RWPE2 (cell line): ENCODE results near the gene IFI16.

Source experiments
- ATAC-seq: fragments of 200-7000 bp; cut with Tn5 transposase; 3 replicates; pipeline ENCODE4 v1.9.1; 2021; ENCODE audit warnings: low read depth
- DNase-seq: peaks from one replicate; pipeline ENCODE4 v3.0.0-alpha.2; 2020; ENCODE audit warnings: low spot score
- H3K27ac ChIP-seq: fragments of 450-650 bp; 2 replicates; pipeline ENCODE4 v1.5.1; 2017; ENCODE audit warnings: mild to moderate bottlenecking; ENCODE audit not compliant: poor library complexity, severe bottlenecking
- H3K27me3 ChIP-seq: fragments of 250-450 bp; sonication (Bioruptor Pico); 2 replicates; pipeline ENCODE4 v1.5.1; 2021; ENCODE audit warnings: mild to moderate bottlenecking, moderate library complexity; ENCODE audit not compliant: insufficient read depth, poor library complexity, severe bottlenecking
- H3K36me3 ChIP-seq: fragments of 250-450 bp; sonication (Bioruptor Pico); 2 replicates; pipeline ENCODE4 v1.5.1; 2020; ENCODE audit warnings: low read depth, mild to moderate bottlenecking, moderate library complexity
- H3K4me1 ChIP-seq: fragments of 250-450 bp; sonication (Bioruptor Pico); 2 replicates; pipeline ENCODE4 v1.5.1; 2021; ENCODE audit warnings: mild to moderate bottlenecking, moderate library complexity; ENCODE audit not compliant: insufficient read depth, poor library complexity, severe bottlenecking
- H3K4me3 ChIP-seq: fragments of 250-450 bp; sonication (Bioruptor Pico); 2 replicates; pipeline ENCODE4 v1.5.1; 2021; ENCODE audit warnings: mild to moderate bottlenecking, moderate library complexity; ENCODE audit not compliant: severe bottlenecking
- H3K9me3 ChIP-seq: fragments of 250-450 bp; sonication (Bioruptor Pico); 2 replicates; pipeline ENCODE4 v1.5.1; 2021; ENCODE audit warnings: mild to moderate bottlenecking, moderate library complexity; ENCODE audit not compliant: severe bottlenecking
- TF ChIP-seq, protein P1 (sequence below): fragments of 450-650 bp; IDR thresholded peaks from one replicate; pipeline ENCODE4 v1.5.1; 2017; ENCODE audit warnings: mild to moderate bottlenecking, moderate library complexity; ENCODE audit not compliant: poor library complexity, severe bottlenecking

IFI16 gene

GRCh38 chr1:159009704-159010361 is at the start of gene IFI16:
Gene IFI16 (plus strand): TSS chr1:159009907. CDS start chr1:159014681, 4,774 bp downstream.
- H3K4me1 ChIP-seq = peaks cover 19% of the 10 kb centered on the region
- H3K27me3 ChIP-seq = no peaks in the 10 kb centered on the region
- H3K9me3 ChIP-seq = no peaks in the 10 kb centered on the region
- peaks cover 14% of the 10 kb centered on the region for H3K36me3 ChIP-seq
- peak within 1 kb of the TSS; percentile 91 for H3K27ac ChIP-seq
- peak within 1 kb of the TSS; percentile 38 for H3K4me3 ChIP-seq
- ATAC-seq (peak; percentile 92), DNase-seq (no peak)
- TF ChIP-seq, protein P1, sequence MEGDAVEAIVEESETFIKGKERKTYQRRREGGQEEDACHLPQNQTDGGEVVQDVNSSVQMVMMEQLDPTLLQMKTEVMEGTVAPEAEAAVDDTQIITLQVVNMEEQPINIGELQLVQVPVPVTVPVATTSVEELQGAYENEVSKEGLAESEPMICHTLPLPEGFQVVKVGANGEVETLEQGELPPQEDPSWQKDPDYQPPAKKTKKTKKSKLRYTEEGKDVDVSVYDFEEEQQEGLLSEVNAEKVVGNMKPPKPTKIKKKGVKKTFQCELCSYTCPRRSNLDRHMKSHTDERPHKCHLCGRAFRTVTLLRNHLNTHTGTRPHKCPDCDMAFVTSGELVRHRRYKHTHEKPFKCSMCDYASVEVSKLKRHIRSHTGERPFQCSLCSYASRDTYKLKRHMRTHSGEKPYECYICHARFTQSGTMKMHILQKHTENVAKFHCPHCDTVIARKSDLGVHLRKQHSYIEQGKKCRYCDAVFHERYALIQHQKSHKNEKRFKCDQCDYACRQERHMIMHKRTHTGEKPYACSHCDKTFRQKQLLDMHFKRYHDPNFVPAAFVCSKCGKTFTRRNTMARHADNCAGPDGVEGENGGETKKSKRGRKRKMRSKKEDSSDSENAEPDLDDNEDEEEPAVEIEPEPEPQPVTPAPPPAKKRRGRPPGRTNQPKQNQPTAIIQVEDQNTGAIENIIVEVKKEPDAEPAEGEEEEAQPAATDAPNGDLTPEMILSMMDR = no peak

DNA sequence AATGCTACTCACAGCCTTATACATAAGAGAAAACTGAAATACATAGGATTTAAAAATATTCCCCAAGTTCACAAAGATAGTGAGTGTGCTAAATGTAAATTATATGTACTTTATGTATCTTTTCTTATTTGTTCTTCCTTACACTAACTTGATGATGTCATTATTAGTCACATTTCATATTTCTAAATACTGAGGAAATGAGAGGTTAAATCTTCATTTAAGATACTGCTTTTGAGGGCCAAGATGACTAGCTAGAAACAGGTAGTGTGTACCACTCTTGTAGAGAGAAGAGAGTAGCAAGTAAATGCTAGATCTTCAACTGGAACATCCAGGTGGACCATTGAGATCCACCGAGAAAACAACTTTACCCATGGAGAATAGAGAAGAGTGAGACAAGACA is 48.5 kb upstream of the IFI16 start:
- Histone ChIP-seq H3K36me3 (no peaks in the 10 kb centered on the region), H3K4me3 (no peak overlapping the region), H3K27ac (no peak overlapping the region), H3K9me3 (no peaks in the 10 kb centered on the region), H3K27me3 (no peaks in the 10 kb centered on the region), H3K4me1 (peaks cover 8% of the 10 kb centered on the region)
- ATAC-seq = peak; percentile 66; the same call in 2 of the 3 replicates
- TF ChIP-seq, protein P1 = no peak
- DNase-seq = no peak

DNA sequence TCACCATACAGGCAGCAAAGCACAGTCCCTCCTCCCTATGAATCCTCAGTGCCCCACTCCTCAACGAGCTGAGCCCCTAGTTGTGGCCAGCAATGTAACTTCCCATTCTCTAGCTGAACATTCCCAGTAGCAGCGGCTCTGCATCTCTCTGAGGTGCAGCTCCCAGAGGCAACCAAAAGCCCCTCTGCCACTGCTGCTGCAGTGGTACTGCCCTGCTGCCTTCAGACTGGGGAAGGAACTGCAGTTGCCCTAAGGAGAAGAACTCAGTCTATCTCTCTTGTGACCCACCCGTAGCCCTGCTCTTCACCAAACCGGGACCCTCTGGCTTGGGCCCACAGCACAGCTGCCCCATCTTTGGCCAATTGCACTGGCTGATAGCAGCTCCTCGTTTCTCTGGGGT is 46.7 kb upstream of the IFI16 start:
- no peaks in the 10 kb centered on the region for H3K36me3 ChIP-seq
- TF ChIP-seq, protein P1 = no peak
- H3K9me3 ChIP-seq = no peaks in the 10 kb centered on the region
- DNase-seq = no peak
- no peaks in the 10 kb centered on the region for H3K27me3 ChIP-seq
- peaks cover 8% of the 10 kb centered on the region for H3K4me1 ChIP-seq
- no peak overlapping the region for H3K4me3 ChIP-seq
- no peak overlapping the region for H3K27ac ChIP-seq
- ATAC-seq = no peak

GRCh38 chr1:158969166-158969565 is 40.5 kb upstream of the IFI16 start:
- no peaks in the 10 kb centered on the region for H3K36me3 ChIP-seq
- no peaks in the 10 kb centered on the region for H3K27me3 ChIP-seq
- H3K4me3 ChIP-seq = no peak overlapping the region
- DNase-seq (no peak), ATAC-seq (peak; percentile 55; the same call in 2 of the 3 replicates)
- H3K4me1 ChIP-seq = peaks cover 8% of the 10 kb centered on the region
- H3K27ac ChIP-seq = peak overlapping the region; percentile 21
- no peaks in the 10 kb centered on the region for H3K9me3 ChIP-seq
- TF ChIP-seq, protein P1 = no peak

DNA sequence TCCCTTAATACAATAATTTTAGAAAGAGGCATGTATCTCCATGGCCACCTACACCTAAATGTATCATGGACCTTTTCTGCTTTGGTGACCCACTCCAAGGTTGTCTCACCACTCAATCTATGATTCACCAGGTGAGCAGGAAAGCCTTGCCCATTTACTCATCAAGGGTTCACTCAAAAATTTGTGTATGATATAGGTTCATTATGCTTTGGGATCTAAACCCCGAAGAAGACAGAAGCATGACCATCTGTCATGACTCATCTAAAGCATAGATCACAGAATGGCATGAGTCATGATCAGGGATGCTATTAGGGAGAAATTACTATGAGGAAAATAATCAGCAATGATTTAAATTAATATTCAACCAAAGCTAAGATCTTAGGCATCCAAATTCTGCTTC is 39.9 kb upstream of the IFI16 start:
- peaks cover 8% of the 10 kb centered on the region for H3K4me1 ChIP-seq
- ATAC-seq = peak; percentile 89
- no peaks in the 10 kb centered on the region for H3K27me3 ChIP-seq
- no peak for DNase-seq
- H3K36me3 ChIP-seq = no peaks in the 10 kb centered on the region
- H3K27ac ChIP-seq = peak overlapping the region; percentile 21
- H3K4me3 ChIP-seq = no peak overlapping the region
- TF ChIP-seq, protein P1 = no peak
- no peaks in the 10 kb centered on the region for H3K9me3 ChIP-seq
